Measurements from ENCODE around the gene APOBEC3A. TPM values are rescaled to one million over a fixed set of nuclear protein-coding genes. Genes with fewer than 3 reads are reported as not detected.

Gene APOBEC3A
- total RNA-seq, 1 experiment from 2014 or later, result not detected

DNA sequence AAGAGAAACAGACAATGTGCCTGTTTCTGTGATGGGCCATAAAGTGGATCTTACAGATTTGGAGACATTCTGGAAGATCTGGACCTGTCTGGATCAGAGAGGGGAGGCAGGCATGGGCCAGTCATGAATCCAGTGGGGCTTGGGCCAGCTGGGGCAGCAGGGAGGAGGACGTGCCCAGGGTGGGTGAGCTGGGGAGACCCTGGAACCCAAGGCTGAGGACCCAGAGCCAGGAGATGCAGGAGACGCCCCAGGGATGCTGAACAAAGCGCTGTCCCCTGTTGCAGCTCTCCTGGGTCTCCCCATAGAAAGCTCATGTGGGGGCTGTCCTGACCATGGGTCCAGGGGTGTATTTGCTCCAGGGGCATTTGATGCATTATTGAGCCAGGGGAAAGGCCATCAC, 1.5 kb upstream of the APOBEC3A start (continued):
- TF ChIP-seq PRRX2 (CRISPR knock-in tag; IDR thresholded peaks at IDR 0.05), result no peak
- TF ChIP-seq TP53 (CRISPR knock-in tag; IDR thresholded peaks at IDR 0.05), result no peak
- no peak for TF ChIP-seq ZNF232 (CRISPR knock-in tag; IDR thresholded peaks at IDR 0.05)
- no peak for TF ChIP-seq MXD4 (CRISPR knock-in tag; IDR thresholded peaks at IDR 0.05; ENCODE audit: borderline replicate concordance)
- no peak for TF ChIP-seq ZNF138 (CRISPR knock-in tag; conservative IDR thresholded peaks at IDR 0.05)
- TF ChIP-seq, protein P1, sequence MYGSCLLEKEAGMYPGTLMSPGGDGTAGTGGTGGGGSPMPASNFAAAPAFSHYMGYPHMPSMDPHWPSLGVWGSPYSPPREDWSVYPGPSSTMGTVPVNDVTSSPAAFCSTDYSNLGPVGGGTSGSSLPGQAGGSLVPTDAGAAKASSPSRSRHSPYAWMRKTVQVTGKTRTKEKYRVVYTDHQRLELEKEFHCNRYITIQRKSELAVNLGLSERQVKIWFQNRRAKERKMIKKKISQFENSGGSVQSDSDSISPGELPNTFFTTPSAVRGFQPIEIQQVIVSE (CRISPR knock-in tag; IDR thresholded peaks at IDR 0.05; ENCODE audit: borderline replicate concordance), result no peak
- no peak for TF ChIP-seq GRHL2 (CRISPR knock-in tag; IDR thresholded peaks at IDR 0.05; ENCODE audit: insufficient replicate concordance, severe bottlenecking)
- TF ChIP-seq NR3C1 (CRISPR knock-in tag; conservative IDR thresholded peaks at IDR 0.05; ENCODE audit: low read depth), result no peak
- no peak for TF ChIP-seq JUN (CRISPR knock-in tag; IDR thresholded peaks at IDR 0.05)

DNA sequence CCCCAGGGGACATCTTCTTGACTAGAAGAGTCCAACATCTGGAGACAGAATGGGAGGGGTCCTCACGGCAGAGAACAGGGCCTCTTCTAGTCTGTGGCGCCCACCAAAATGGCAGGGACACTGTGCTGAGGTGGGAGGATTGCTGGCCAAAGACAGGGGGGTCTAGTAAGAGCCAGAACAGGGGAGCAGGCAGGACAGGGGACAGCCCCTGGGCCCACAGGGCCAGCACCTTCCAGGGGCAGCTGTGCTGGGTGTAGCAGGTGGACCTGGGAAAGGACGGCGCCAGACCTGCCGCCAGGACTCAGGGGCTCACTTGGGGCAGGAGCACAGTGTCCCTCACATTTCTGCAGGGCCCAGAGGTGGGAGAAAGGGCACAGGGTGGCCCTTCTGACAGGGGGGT, 858 bp upstream of the APOBEC3A start:
- Mint-ChIP-seq H3K4me1 (peaks cover 3% of the 10 kb centered on the region; the same call in 1 of the 2 replicates), H3K9me3 (no peaks in the 10 kb centered on the region), H3K4me3 (no peak overlapping the region), H3K36me3 (no peaks in the 10 kb centered on the region), H3K27ac (no peak overlapping the region), H3K27me3 (ENCODE audit: low read depth) (peaks cover 4% of the 10 kb centered on the region)
- CTCF ChIA-PET, result no interaction called here
- TF ChIP-seq KAT7 (CRISPR knock-in tag; IDR thresholded peaks at IDR 0.05; ENCODE audit: borderline replicate concordance), result no peak
- no peak for TF ChIP-seq TEAD4 (CRISPR knock-in tag; IDR thresholded peaks at IDR 0.05)
- TF ChIP-seq ATF1 (CRISPR knock-in tag; IDR thresholded peaks at IDR 0.05), result no peak
- TF ChIP-seq, protein P2, sequence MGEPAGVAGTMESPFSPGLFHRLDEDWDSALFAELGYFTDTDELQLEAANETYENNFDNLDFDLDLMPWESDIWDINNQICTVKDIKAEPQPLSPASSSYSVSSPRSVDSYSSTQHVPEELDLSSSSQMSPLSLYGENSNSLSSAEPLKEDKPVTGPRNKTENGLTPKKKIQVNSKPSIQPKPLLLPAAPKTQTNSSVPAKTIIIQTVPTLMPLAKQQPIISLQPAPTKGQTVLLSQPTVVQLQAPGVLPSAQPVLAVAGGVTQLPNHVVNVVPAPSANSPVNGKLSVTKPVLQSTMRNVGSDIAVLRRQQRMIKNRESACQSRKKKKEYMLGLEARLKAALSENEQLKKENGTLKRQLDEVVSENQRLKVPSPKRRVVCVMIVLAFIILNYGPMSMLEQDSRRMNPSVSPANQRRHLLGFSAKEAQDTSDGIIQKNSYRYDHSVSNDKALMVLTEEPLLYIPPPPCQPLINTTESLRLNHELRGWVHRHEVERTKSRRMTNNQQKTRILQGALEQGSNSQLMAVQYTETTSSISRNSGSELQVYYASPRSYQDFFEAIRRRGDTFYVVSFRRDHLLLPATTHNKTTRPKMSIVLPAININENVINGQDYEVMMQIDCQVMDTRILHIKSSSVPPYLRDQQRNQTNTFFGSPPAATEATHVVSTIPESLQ (CRISPR knock-in tag; IDR thresholded peaks at IDR 0.05), result no peak
- TF ChIP-seq, protein P3, sequence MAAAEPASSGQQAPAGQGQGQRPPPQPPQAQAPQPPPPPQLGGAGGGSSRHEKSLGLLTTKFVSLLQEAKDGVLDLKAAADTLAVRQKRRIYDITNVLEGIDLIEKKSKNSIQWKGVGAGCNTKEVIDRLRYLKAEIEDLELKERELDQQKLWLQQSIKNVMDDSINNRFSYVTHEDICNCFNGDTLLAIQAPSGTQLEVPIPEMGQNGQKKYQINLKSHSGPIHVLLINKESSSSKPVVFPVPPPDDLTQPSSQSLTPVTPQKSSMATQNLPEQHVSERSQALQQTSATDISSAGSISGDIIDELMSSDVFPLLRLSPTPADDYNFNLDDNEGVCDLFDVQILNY (CRISPR knock-in tag; IDR thresholded peaks at IDR 0.05), result no peak
- TF ChIP-seq, protein P4, sequence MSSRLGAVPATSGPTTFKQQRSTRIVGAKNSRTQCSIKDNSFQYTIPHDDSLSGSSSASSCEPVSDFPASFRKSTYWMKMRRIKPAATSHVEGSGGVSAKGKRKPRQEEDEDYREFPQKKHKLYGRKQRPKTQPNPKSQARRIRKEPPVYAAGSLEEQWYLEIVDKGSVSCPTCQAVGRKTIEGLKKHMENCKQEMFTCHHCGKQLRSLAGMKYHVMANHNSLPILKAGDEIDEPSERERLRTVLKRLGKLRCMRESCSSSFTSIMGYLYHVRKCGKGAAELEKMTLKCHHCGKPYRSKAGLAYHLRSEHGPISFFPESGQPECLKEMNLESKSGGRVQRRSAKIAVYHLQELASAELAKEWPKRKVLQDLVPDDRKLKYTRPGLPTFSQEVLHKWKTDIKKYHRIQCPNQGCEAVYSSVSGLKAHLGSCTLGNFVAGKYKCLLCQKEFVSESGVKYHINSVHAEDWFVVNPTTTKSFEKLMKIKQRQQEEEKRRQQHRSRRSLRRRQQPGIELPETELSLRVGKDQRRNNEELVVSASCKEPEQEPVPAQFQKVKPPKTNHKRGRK (CRISPR knock-in tag; IDR thresholded peaks at IDR 0.05; ENCODE audit: borderline replicate concordance), result no peak
- no peak for TF ChIP-seq ZNF416 (CRISPR knock-in tag; IDR thresholded peaks at IDR 0.05)
- TF ChIP-seq, protein P5, sequence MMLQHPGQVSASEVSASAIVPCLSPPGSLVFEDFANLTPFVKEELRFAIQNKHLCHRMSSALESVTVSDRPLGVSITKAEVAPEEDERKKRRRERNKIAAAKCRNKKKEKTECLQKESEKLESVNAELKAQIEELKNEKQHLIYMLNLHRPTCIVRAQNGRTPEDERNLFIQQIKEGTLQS (CRISPR knock-in tag; conservative IDR thresholded peaks at IDR 0.05), result no peak
- no peak for TF ChIP-seq FOXK1 (CRISPR knock-in tag; IDR thresholded peaks at IDR 0.05)
- TF ChIP-seq ELF4 (CRISPR knock-in tag; IDR thresholded peaks at IDR 0.05; ENCODE audit: low read depth), result no peak
- no peak for TF ChIP-seq FOXJ3 (CRISPR knock-in tag; IDR thresholded peaks at IDR 0.05; ENCODE audit: borderline replicate concordance)
- TF ChIP-seq, protein P6, sequence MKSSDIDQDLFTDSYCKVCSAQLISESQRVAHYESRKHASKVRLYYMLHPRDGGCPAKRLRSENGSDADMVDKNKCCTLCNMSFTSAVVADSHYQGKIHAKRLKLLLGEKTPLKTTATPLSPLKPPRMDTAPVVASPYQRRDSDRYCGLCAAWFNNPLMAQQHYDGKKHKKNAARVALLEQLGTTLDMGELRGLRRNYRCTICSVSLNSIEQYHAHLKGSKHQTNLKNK (CRISPR knock-in tag; IDR thresholded peaks at IDR 0.05), result no peak
- no peak for TF ChIP-seq ZNF396 (CRISPR knock-in tag; IDR thresholded peaks at IDR 0.05; ENCODE audit: borderline replicate concordance)
- TF ChIP-seq, protein P7, sequence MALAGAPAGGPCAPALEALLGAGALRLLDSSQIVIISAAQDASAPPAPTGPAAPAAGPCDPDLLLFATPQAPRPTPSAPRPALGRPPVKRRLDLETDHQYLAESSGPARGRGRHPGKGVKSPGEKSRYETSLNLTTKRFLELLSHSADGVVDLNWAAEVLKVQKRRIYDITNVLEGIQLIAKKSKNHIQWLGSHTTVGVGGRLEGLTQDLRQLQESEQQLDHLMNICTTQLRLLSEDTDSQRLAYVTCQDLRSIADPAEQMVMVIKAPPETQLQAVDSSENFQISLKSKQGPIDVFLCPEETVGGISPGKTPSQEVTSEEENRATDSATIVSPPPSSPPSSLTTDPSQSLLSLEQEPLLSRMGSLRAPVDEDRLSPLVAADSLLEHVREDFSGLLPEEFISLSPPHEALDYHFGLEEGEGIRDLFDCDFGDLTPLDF (CRISPR knock-in tag; IDR thresholded peaks at IDR 0.05), result no peak
- no peak for TF ChIP-seq EMX1 (CRISPR knock-in tag; IDR thresholded peaks at IDR 0.05)
- TF ChIP-seq ZNF317 (CRISPR knock-in tag; IDR thresholded peaks at IDR 0.05; ENCODE audit: borderline replicate concordance, low read depth), result no peak
- TF ChIP-seq SMAD4 (CRISPR knock-in tag; IDR thresholded peaks at IDR 0.05), result no peak
- POLR2A ChIA-PET, result no interaction called here
- no peak for DNase-seq (ENCODE audit: low spot score)
- ATAC-seq, result no peak
